NCI-H345 treated with DMSO at 0.1 percent for 48 hours (cell line): ENCODE results near the gene ANKRD42.

Experiments used
- DNase-seq: peaks from one replicate; lab custom pipeline; 2025; ENCODE audit not compliant: unreplicated experiment; lab: John Stamatoyannopoulos, UW

Gene ANKRD42

DNA sequence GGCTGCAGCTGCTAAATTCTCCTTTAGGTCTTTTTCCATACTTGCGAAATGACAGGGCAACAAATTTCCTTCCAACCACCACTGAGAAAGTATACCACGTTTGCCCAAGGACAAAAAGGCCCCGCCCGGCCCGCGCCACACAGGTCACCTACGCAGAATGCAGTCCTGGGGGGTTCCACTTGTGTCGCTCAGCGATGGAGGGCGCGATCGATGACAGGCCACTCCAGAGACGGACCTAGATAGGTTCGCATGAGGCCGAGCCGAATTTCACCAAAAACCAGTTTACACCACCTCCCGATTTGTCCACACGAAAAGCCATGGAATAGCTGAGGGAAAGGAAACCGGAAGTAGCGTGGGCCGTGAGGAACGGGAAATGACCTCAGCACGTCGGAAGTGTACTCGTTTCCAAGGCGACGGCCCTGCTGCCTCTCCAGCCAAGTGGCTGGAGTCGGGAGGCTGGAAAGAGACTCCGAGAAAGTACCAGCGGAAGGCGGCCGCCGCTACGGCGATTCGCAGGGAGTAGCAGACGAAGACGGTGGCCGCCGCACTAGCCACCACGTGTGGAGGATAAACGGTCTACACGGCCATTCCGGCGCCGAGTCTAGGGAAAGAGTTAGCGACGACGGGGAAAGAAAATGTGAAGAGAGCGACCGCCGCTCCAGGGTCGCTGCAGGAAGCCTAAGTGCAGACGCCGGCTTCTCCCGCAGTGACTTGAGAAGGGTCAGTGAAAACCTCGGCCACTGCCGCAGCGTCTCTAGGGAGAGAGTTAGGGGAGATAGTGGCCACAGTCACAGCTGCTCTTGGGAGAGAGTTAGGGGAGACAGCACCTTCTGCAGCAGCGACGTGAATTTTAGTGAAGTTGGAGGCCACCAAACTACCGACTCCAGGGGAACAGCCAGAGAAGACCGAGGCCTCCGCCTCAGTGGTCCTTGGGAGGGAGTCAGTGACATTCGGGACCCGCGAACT lies at the start of gene ANKRD42:
TSS of gene ANKRD42 (plus strand) at position 398 of the 966 bp plus-strand sequence. CDS start 959 bp downstream, outside the sequence.
- DNase-seq = peak; percentile 89

DNA sequence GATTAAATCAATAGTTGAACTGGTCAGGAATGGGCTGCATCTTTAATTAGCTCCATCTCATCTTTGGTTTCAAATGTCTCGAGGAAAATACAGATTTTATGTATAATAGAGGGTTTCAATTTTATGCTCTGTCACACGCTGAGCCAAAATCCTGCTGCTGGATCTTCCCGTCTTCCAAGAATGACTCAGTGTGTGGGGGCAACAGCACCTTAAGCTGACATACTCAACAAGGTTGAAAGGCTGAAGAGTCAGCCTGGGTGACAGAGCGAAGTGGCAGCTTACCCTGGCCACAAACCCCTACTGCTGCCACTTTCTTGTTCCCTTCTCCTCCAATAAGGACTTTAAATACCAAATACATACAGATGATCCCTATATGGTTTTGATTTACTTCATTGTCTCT lies 45.6 kb upstream of the ANKRD42 start:
- DNase-seq = no peak

DNA sequence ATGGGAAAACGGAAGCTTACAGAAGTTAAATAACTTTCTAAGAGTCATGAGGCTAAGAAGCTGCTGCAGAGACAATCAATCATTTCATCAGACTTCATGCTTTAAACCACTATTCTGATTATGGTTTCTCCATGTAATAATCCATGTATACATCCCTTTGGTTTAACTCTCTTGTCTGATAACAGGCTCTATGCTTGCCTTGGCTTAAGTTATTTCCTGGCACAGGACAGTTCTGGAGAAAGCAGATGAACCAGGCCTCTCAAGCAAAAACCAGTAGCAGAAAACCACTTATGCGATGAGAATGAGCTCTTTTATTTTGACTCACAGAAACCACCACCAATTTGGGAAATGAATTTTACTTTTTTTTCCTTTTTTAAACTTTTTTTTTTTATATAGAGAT lies 43.1 kb upstream of the ANKRD42 start:
- no peak for DNase-seq

GRCh38 chr11:83151274-83151977 lies 42.1 kb upstream of the ANKRD42 start:
- DNase-seq = no peak

- no peak for DNase-seq
These were observed 41.2 kb upstream of the ANKRD42 start for GRCh38 chr11:83152264-83152663.

DNA sequence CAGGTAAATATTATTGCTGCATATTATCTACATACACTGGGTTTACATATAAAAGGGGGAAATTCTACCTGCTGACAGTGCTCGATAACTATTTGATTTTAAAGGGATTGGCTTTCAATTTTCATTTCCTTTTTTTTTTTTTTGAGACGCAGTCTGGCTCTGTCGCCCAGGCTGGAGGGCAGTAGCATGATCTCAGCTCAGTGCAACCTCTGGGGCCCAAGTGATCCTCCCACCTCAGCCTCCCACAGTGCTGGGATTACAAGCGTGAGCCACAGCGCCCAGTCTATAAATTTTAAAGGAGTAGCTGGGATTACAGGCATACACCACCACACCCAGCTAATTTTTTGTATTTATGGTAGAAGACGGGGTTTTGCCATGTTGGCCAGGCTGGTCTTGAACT lies 39.7 kb upstream of the ANKRD42 start:
- DNase-seq = no peak

GRCh38 chr11:83156144-83156995 lies 37.1 kb upstream of the ANKRD42 start:
- DNase-seq = peak; percentile 99

- DNase-seq = peak; percentile 47
These were observed 36.4 kb upstream of the ANKRD42 start, which contains the start of gene PCF11 for GRCh38 chr11:83156996-83157593. Gene PCF11, plus strand, starts transcription at chr11:83157131. Its CDS starts 309 bp downstream, at chr11:83157440.

DNA sequence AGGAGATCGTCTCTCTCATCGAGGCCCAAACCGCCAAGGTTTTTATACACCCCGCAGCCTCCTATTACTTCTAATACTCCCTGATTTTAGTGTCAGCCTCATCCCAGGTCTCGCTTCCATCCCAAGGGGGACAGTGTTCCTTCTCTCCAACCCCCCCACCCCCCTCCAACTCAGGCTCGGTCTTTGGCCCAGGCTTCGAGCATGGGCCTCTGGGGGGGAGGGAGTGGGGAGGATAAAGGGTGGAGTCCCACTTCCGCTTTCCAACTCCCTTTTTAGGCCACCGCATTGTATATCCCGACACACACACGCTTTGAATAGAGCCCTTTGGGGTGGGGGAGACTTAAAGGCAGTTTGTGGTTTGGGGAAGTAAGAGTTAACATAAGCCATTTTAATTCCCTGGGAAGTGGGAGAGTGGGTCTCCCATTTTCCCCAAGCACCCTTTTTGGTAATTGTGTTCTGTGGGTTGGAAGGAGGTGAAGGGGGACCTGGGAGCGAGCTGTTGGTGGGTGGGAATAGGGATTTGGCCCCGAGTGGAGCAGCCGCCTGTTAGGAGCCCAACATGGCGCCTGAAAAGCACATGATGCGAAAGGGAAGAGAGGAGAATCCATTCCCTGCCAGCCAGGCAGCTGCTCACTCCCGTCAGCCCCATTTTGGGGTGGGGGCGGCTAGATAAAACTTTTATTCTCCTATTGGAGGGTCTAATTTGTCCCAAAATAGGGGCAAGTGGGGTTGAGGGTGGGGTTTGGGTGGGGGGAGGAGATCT lies 35.7 kb upstream of the ANKRD42 start:
- no peak for DNase-seq

DNA sequence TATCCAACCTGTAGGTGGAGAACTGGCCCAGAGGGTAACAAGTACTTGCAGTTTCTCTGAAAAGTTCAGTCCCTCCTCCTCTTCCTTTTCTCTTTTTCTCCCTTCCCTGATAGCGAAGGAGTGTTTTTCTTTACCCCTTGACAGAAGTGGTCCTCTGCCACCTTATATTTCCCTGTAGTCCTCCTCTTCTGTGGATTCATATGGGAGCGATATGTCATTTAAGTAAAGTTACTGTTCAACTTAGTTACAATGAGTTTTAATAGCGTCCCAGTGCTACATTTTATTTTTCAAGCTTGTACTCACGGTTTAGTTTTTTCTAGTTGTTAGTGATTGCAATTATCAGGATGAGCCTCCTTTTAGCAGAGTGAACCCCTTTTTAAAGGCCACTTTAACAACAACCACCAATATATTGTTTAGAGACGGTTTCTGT lies 35.1 kb upstream of the ANKRD42 start:
- DNase-seq = no peak

DNA sequence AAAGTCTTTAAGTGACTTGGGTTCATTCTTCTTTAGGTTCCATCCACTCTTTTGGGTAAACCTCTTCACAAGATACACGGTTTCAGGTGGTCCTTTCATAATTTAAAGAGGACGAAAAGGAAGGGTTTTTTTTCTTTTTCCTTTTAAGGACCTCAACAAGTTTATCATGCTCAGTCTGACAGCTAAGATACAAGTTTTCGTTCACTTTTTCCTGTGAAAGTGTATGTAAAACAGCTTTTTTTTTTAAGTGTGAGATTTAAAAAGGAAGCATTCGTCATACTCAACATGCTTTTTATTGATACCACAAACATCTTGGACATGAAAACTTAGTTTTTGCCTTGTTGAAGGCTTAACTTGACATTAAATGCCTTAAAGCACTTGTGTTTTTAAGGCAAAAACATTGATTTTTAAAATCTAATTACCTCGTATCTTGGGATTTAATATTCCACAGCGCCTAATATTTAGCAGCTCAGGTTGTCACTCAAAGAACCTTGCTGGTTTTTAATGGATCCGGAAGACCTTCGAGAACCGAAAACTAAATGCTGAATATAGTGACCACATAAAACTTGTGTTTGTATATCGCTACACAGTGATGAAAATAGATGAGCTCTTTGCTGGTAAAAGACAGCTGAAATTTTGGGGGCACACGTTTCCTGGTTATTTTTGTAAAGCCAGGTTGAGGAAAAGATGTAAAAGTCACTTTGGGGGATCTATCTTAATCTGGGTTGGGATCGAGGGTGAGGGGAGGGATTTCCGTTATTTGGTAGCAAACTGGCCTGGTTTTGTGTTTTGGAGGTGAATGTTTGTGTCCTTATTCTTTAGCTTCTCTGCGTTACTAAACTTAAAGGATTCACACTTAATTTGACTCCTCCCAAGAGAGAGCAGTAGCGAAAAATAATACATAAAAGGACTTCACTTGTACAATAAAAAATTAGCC lies 34.3 kb upstream of the ANKRD42 start:
- DNase-seq = no peak

DNA sequence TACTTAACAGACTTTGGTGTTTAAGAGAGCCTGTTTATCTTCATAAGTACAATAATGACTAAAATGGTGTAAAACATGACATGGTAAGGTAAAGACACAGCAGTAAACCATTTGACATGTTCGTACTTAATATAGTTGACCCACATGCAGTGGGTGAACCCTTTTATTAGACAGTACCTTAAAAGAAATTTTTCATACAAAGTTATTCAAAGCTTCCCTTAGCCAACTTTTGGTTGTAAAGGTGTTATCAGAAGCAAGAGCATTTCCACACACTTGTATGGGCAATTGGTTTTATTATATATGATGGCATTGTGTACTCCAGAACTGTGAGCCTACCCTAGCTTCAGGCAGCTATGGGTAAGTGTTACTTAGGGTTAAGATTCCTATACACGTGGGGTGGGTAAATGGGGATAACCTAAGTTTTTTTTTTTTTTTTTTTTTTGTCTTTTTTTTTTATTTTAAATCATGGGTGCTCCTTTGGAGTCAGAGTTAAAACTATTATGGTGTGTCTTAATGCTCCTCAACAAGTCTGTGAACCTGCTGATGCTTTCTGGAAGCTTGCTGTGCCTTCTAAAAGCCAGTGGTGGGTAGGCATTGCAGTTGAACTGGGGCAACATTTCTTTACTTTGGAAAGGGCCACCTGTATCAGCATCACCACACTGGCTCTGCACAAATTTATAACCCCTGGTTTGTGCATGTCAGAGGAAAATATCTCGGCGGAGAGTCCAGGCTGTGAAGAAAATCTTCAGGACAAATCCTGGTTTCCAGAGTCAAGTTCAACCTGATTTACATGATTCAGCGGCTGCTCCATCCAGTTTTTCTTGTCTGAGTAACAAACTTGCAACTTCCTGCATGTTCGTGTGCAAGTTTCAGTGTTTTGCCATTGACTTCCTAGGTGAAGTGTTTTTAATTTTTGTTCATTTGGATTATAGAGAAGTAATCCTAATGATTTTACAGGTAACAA lies 33.3 kb upstream of the ANKRD42 start:
- no peak for DNase-seq

- DNase-seq = no peak
These were observed 31.8 kb upstream of the ANKRD42 start for GRCh38 chr11:83161610-83162199.

DNA sequence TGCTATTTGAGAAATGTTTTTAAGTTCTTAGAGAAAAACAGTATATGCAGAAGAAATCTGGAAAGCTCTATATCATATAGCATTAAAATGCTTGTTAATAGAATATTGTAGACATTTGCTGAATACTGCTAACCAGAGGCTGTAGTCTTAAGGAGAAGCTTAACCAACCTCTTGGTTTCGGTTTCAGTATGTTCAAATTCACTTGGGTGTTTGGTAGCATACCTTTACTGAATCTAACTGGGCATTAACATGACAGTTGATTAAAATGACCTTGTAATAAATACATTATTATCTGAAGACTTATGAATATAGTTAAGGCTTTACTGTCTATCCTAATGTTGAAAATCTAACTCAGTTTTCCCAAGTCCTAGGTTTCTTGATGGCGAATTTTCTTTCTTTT lies 31.1 kb upstream of the ANKRD42 start:
- DNase-seq = no peak

DNA sequence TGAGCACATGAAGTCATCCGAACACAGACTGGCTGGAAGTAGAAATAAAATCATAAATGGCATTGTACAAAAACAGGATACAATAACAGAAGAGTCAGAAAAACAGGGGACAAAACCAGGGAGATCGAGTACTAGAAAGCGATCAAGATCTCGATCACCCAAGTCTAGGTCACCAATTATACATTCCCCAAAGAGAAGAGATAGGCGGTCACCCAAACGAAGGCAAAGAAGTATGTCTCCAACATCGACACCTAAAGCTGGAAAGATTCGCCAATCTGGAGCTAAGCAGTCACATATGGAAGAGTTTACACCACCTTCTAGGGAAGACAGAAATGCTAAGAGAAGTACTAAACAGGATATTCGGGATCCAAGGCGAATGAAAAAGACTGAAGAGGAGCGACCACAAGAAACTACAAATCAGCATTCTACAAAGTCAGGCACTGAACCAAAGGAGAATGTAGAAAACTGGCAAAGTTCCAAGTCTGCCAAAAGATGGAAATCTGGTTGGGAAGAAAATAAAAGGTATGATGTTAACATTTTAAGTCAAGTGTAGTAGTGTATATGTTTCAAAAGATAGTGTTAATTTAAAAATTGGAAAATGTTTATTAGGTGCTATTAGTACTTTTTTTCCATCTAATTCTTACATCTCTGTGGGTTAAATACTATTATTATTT lies 27.2 kb upstream of the ANKRD42 start:
- DNase-seq = no peak

DNA sequence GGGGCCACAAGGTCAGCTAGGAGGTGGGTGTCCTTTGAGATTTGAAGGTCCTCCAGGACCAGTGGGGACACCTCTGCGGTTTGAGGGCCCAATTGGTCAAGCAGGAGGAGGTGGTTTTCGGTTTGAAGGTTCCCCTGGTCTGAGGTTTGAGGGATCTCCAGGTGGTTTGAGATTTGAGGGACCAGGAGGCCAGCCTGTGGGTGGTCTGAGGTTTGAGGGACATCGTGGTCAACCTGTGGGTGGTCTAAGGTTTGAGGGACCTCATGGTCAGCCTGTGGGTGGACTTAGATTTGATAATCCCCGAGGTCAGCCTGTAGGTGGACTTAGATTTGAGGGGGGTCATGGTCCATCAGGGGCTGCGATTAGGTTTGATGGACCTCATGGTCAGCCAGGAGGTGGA lies 24.8 kb upstream of the ANKRD42 start:
- DNase-seq = no peak

GRCh38 chr11:83170865-83171264 lies 22.6 kb upstream of the ANKRD42 start:
- no peak for DNase-seq
